KMS-11 (cell line): ENCODE data around the gene SLC29A4.
"Not testable (repeated sequence)": the region's sequence is repeated elsewhere in the genome, so short reads cannot be mapped to it uniquely, and the experiment has no call there.

Experiments
- H2AFZ ChIP-seq: fragments of 200-600 bp; sonication (generic); 2 replicates; pipeline ENCODE4 v1.6.1; 2016; ENCODE audit warnings: antibody characterized with exemption, mixed run types, low read depth
- H3K27ac ChIP-seq: fragments of 200-600 bp; sonication (generic); 2 replicates; pipeline ENCODE4 v1.6.1; 2016; ENCODE audit warnings: mild to moderate bottlenecking, mixed run types
- H3K27me3 ChIP-seq: fragments of 200-600 bp; sonication (generic); 2 replicates; pipeline ENCODE4 v1.6.1; 2017; ENCODE audit warnings: mild to moderate bottlenecking, low read depth, mixed run types, moderate library complexity; ENCODE audit not compliant: insufficient read depth
- H3K36me3 ChIP-seq: fragments of 200-600 bp; sonication (generic); 2 replicates; pipeline ENCODE4 v1.6.1; 2017; ENCODE audit warnings: mild to moderate bottlenecking, mixed run types; ENCODE audit not compliant: insufficient read depth
- H3K4me1 ChIP-seq: fragments of 200-600 bp; sonication (generic); 2 replicates; pipeline ENCODE4 v1.6.1; 2016; ENCODE audit warnings: mild to moderate bottlenecking, low read depth, mixed run types; ENCODE audit not compliant: poor library complexity, severe bottlenecking
- H3K4me2 ChIP-seq: fragments of 200-600 bp; sonication (generic); 2 replicates; pipeline ENCODE4 v1.7.0; 2016; ENCODE audit warnings: mild to moderate bottlenecking, mixed run types
- H3K4me3 ChIP-seq: fragments of 200-600 bp; sonication (generic); IDR thresholded peaks from 2 replicates; pipeline ENCODE4 v1.6.1; 2017; ENCODE audit warnings: low read depth, low read length, mixed read lengths; ENCODE audit not compliant: insufficient read depth
- H3K79me2 ChIP-seq: fragments of 200-600 bp; sonication (generic); 2 replicates; pipeline ENCODE4 v1.6.1; 2016; ENCODE audit warnings: low read depth, mixed run types; ENCODE audit not compliant: insufficient read depth
- H3K9ac ChIP-seq: fragments of 200-600 bp; sonication (generic); 2 replicates; pipeline ENCODE4 v1.6.1; 2016; ENCODE audit warnings: mild to moderate bottlenecking, mixed run types
- H4K20me1 ChIP-seq: fragments of 200-600 bp; sonication (generic); 2 replicates; pipeline ENCODE4 v1.6.1; 2016; ENCODE audit warnings: mild to moderate bottlenecking, mixed run types; ENCODE audit not compliant: insufficient read depth
- TF ChIP-seq, protein P1 (sequence below): fragments of 200-600 bp; sonication (generic); conservative IDR thresholded peaks from 2 replicates; pipeline ENCODE4 v1.6.1; 2017; ENCODE audit warnings: low read depth, mild to moderate bottlenecking, antibody characterized with exemption, low read length, moderate library complexity, mixed read lengths

SLC29A4 gene

DNA sequence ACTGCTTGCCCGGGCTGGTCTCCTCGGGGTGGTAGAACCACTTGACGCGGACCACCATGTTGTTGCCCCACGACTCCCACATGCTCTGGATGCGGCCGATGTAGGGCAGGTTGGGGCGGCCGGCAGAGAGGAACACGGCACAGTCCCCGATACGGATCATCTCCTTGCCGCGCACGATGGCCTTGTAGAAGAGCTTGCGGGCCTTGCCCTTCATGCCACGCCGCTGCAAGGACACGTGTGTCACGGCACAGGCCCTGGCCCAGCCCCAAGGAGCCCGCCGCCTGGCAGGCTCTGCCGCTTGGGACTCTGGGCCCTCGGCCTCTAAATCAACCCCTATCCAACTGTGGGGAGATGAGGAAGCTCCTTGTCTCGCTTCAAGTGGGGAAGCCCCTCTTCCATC is 26.4 kb downstream of the SLC29A4 start:
- no peak overlapping the region for H3K27ac ChIP-seq
- H3K9ac ChIP-seq = no peak overlapping the region
- TF ChIP-seq, protein P1, sequence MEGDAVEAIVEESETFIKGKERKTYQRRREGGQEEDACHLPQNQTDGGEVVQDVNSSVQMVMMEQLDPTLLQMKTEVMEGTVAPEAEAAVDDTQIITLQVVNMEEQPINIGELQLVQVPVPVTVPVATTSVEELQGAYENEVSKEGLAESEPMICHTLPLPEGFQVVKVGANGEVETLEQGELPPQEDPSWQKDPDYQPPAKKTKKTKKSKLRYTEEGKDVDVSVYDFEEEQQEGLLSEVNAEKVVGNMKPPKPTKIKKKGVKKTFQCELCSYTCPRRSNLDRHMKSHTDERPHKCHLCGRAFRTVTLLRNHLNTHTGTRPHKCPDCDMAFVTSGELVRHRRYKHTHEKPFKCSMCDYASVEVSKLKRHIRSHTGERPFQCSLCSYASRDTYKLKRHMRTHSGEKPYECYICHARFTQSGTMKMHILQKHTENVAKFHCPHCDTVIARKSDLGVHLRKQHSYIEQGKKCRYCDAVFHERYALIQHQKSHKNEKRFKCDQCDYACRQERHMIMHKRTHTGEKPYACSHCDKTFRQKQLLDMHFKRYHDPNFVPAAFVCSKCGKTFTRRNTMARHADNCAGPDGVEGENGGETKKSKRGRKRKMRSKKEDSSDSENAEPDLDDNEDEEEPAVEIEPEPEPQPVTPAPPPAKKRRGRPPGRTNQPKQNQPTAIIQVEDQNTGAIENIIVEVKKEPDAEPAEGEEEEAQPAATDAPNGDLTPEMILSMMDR = no peak
- no peaks in the 10 kb centered on the region for H3K79me2 ChIP-seq
- no peaks in the 10 kb centered on the region for H3K27me3 ChIP-seq
- no peaks in the 10 kb centered on the region for H4K20me1 ChIP-seq
- no peaks in the 10 kb centered on the region for H3K4me1 ChIP-seq
- no peaks in the 10 kb centered on the region for H3K36me3 ChIP-seq
- H2AFZ ChIP-seq = no peak overlapping the region
- H3K4me2 ChIP-seq = no peak overlapping the region
- H3K4me3 ChIP-seq = no peak overlapping the region

DNA sequence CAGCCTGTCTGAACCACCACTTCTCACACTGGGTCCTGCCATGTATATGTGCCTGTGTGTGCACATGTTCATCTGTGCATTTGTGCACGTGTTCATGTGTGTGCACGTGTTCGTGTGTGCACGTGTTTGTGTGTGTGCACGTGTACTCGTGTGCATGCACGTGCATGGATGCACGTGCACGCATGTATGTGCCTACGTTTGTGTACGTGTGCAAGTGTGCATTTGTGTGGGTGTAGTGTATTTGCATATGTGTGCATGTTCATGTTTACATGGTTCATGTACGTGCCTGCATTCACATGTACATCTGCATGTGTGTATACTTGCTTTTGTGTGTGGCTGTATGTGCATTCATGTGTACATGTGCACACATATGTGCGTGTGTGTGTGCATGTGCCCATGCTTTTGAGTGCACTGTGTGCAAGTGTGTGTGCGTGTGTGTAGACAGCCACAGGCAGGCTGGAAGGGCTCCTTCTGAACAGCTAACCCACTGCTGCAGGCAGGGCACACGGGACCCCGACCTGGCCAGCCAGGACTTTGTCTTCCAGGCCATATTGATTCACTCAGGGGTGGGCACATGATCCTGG is 28.2 kb downstream of the SLC29A4 start:
- TF ChIP-seq, protein P1 = no peak
- no peak overlapping the region for H3K9ac ChIP-seq
- no peak overlapping the region for H3K4me2 ChIP-seq
- no peaks in the 10 kb centered on the region for H3K4me1 ChIP-seq
- no peak overlapping the region for H3K4me3 ChIP-seq
- no peaks in the 10 kb centered on the region for H3K36me3 ChIP-seq
- H4K20me1 ChIP-seq = no peaks in the 10 kb centered on the region
- H3K79me2 ChIP-seq = no peaks in the 10 kb centered on the region
- H3K27ac ChIP-seq = no peak overlapping the region
- no peak overlapping the region for H2AFZ ChIP-seq
- no peaks in the 10 kb centered on the region for H3K27me3 ChIP-seq

DNA sequence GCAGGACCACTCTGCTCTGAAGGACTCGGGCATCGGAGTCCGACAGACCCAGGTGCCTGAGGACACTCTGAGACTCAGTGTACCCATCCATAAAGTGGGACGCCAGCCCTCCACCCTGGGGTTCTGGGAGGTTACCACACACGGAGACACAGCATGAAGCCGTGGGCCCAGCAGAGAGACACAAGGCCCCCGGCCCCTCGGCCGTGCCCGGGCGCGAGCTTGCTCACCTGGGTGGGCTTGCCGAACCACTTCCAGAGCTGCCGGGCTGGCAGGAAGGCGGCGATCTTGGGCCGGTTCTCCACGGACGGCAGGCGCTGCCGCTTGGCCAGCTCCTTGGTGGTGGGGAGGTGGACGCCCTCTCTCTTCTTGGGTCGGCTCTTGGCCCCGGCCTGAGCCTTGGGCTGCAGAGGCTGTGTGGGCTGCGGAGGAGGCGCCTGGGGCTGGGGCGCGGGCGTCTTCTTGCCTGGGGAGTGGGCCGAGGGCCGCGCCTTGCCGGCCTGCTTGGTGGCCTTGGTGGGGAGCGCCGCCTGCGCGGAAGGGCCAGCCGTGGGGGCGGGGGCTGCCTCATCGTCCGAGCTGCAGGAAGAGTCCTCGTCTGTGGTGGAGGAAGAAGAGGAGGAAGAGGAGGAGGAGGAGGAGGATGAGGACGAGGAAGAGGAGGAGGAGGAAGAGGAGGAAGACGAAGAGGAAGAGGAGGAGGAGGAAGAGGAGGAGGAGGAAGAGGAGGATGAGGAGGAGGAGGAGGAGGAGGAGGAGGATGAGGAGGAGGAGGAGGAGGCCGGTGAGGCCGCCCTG is 29.7 kb downstream of the SLC29A4 start:
- not testable (repeated sequence) for H3K4me2 ChIP-seq, H3K4me3 ChIP-seq, H3K27me3 ChIP-seq, H3K36me3 ChIP-seq, H3K4me1 ChIP-seq, H3K27ac ChIP-seq, H3K79me2 ChIP-seq, H2AFZ ChIP-seq, H4K20me1 ChIP-seq, H3K9ac ChIP-seq

DNA sequence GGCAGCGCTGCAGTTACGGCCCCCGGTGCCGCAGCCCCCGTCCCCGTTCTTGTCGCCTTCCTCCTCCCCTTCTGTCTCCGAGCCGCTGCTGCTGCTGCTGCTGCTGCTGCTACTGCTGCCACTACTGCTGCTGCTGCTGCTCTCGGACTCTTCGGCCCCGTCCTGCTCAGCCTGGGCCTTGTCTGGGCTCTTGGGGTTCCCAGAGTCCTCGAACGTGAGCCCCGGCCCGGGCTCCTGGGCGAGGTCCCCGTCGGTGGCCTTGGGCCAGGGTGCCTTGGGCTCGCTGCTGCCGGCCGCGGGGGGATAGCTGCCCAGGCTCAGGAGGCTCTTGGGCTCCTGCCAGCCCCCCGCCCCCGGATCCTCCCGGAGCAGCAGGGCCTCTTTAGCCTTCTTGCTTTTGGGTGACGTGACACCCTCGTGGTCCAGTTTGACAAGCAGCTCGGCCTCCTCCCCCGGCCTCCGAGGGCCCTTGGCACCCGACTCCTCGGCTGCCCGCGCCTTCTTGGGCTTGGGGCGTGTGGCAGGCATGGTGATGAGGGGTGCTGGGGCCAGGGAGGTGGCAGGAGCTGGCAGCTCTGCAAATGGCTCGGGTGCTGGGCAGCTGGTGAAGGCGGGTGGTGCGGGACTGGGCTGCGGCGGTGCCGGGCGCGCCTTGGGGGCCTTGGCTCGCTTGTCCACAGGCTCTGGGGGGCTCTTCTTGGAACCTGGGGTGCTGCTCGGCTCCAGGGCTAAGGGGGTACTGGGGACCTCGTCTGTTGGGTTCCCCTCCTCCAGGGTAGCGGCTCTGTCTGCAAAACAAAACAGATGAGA is 30.5 kb downstream of the SLC29A4 start:
- not testable (repeated sequence) for H3K27ac ChIP-seq, H4K20me1 ChIP-seq, H3K27me3 ChIP-seq, H3K4me3 ChIP-seq, H3K4me2 ChIP-seq, H3K36me3 ChIP-seq, H3K4me1 ChIP-seq, H3K9ac ChIP-seq, H2AFZ ChIP-seq, H3K79me2 ChIP-seq

DNA sequence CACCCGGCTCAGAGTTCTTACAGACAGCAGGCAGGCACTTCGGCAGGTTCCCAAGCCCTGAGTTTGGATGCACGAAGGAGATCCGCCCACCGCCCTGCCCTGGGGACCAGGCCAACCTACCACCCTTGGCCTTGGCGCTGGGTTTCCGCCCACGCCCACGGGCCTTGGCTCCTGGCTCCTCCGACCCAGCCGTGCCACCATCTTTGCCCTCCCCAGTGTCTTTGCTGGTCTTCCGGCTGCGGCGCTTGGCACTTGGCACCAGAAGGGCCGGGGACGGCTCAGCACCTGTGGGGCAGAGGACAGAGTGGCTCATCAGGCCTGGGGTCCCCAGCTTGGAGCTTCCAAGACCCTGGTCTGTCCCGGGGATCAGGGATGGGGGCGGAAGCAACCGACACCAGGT is 32.1 kb downstream of the SLC29A4 start:
- Histone ChIP-seq H4K20me1 (no peaks in the 10 kb centered on the region), H3K4me2 (no peak overlapping the region), H3K27ac (no peak overlapping the region), H3K4me3 (no peak overlapping the region), H3K36me3 (no peaks in the 10 kb centered on the region), H2AFZ (no peak overlapping the region), H3K27me3 (no peaks in the 10 kb centered on the region), H3K9ac (no peak overlapping the region), H3K4me1 (no peaks in the 10 kb centered on the region), H3K79me2 (no peaks in the 10 kb centered on the region)
- TF ChIP-seq, protein P1 = no peak
